Spleen (tissue), 11 donors: ENCODE results near the gene KY. TPM values are rescaled to one million over a fixed set of nuclear protein-coding genes. Genes with fewer than 3 reads are reported as not detected.

Experiments
- DNase-seq: peaks from one replicate; pipeline ENCODE4 v3.0.0-alpha.2; 2020
- H3K27ac ChIP-seq, 8 donors: fragments of 200-600 bp; sonication (generic) in 7 of 8; 1 replicate in 4 of 8; 2 replicates in 4 of 8; pipeline versions ENCODE4 v1.5.0 to v1.8.0; 2016 to 2021; ENCODE audit warnings: inconsistent platforms in 4 of 8, mild to moderate bottlenecking in 4 of 8, moderate library complexity in 1 of 8
- H3K27me3 ChIP-seq, 7 donors: fragments of 200-600 bp; sonication (generic) in 6 of 7; replicated peaks in 1 of 7; 1 replicate in 4 of 7; 2 replicates in 3 of 7; pipeline versions ENCODE4 v1.5.0 to v1.8.0; 2016 to 2021; ENCODE audit warnings: inconsistent platforms in 3 of 7, mild to moderate bottlenecking in 1 of 7
- H3K36me3 ChIP-seq, 6 donors: fragments of 200-600 bp; sonication (generic) in 5 of 6; 1 replicate in 4 of 6; 2 replicates in 2 of 6; pipeline versions ENCODE4 v1.5.0 to v1.8.0; 2016 to 2021; ENCODE audit warnings: inconsistent platforms in 2 of 6
- H3K4me1 ChIP-seq, 6 donors: fragments of 200-600 bp; sonication (generic) in 5 of 6; 1 replicate in 3 of 6; 2 replicates in 3 of 6; pipeline versions ENCODE4 v1.5.0 to v1.8.0; 2016 to 2021; ENCODE audit warnings: inconsistent platforms in 3 of 6
- H3K4me3 ChIP-seq, 8 donors: fragments of 200-600 bp; sonication (generic) in 7 of 8; 1 replicate in 4 of 8; 2 replicates in 4 of 8; pipeline versions ENCODE4 v1.5.0 to v1.8.0; 2016 to 2021; ENCODE audit warnings: inconsistent platforms in 4 of 8, mild to moderate bottlenecking in 4 of 8, moderate library complexity in 2 of 8
- H3K9me3 ChIP-seq, 8 donors: fragments of 200-600 bp; sonication (generic) in 7 of 8; 1 replicate in 4 of 8; 2 replicates in 4 of 8; pipeline versions ENCODE4 v1.5.0 to v1.8.0; 2016 to 2021; ENCODE audit warnings: inconsistent platforms in 4 of 8
- POLR2A ChIP-seq, 3 donors: fragments of 450-650 bp; IDR thresholded peaks; one replicate each; pipeline ENCODE4 v1.5.1; 2017; ENCODE audit warnings: antibody characterized with exemption in 3 of 3, mild to moderate bottlenecking in 1 of 3
- POLR2AphosphoS5 ChIP-seq, 3 donors: sonication (generic); formaldehyde crosslinking; IDR thresholded peaks; one replicate each; pipeline ENCODE4 v1.5.1; 2017; ENCODE audit warnings: antibody characterized with exemption in 3 of 3
- WGBS, 5 donors: extraction: QIAGEN DNeasy Blood & Tissue Kit in 3 of 5; methylation state at CpG; one replicate each; pipeline versions ENCODE4 v1.1.5 to v1.1.7; 2013 to 2018; 5-methylcytosine and 5-hydroxymethylcytosine counted together
- intact Hi-C: fragments of 100-400 bp; cut with DNase I; formaldehyde crosslinking; loops from one replicate; pipeline ENCODE4 v1.15.0; 2023; ENCODE audit warnings: low total_unique reads
- polyA plus RNA-seq, 3 donors: library from polyadenylated mRNA; stranded (reverse); fragments of 200-250 nt; gene quantifications; one replicate each; pipeline ENCODE4 v1.2.1, GENCODE V29; 2013
- total RNA-seq, 7 donors: library from RNA; depleted of rRNA in 3 of 7; stranded (reverse); fragments of >200 nt in 3 of 7; fragmentation: NEBNext Ultra II Directional in 4 of 7; extraction: Animal tissue kit (Norgen Biotek cat#: 25700) in 4 of 7; gene quantifications; one replicate each; pipeline versions ENCODE4 v1.1.0 to v1.2.1, GENCODE V29; 2016 to 2021
- TF ChIP-seq, protein P1 (sequence below), 11 experiments: fragments of 200-600 bp in 7 of 11; fragments of 450-650 bp in 4 of 11; sonication (generic) in 4 of 11; IDR thresholded peaks in 8 of 11; conservative IDR thresholded peaks in 3 of 11; 1 replicate in 7 of 11; 2 replicates in 4 of 11; pipeline versions ENCODE4 v1.4.0 to v1.8.0; 2016 to 2021; ENCODE audit warnings: antibody characterized with exemption in 11 of 11, inconsistent platforms in 4 of 11, mild to moderate bottlenecking in 1 of 11
- donor health status: healthy with polysubstance abuse.
- donor health status: DM: no; HTN: no; CAD: no; lungs with moderate emphysema.
- donor health status: DM: no; HTN: no; CAD: no.
- donor health status: Bipolar disorder and iron deficiency.
- donor health status: healthy.
- donor health status: DM: no; HTN: no; CAD: no.
- donor health status: DM: yes; HTN: yes; CAD: no.

KY gene
- total and polyA plus RNA-seq, 10 donors = 0.17 TPM; not detected in 9

DNA sequence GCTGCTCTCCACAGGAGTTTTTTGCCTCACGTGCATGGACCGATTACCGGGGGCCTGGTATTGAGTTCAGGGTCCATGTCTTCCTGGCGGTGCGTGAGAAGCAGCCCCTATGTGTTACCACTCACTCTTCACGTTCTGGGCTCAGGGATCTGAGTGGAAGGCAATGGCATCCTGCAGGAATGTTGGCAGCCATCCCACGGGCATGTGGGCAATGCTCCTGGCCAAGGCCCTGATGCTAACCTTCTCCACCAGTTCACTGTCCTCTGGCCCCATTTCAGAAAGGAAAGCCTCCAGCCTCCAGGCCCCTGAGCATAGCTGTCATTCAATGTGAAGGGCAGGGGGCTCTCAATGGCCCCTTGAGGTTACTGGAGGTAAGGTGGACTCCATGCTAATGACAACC, 43.0 kb upstream of the KY start:
- WGBS, 5 donors = 70 to 91% (median 86%) methylated on average over 7 of the region's 7 CpGs
- TF ChIP-seq POLR2AphosphoS5 (IDR thresholded peaks at IDR 0.05) = no peak
- intact Hi-C loops = no loop called here
- H3K36me3 ChIP-seq = no peaks in the 10 kb centered on the region
- peaks cover 0 to 5% (median 0%) of the 10 kb centered on the region in 7 donors for H3K27me3 ChIP-seq
- no peak for DNase-seq
- no peak overlapping the region for H3K4me3 ChIP-seq
- H3K4me1 ChIP-seq = no peaks in the 10 kb centered on the region
- H3K9me3 ChIP-seq = no peaks in the 10 kb centered on the region
- no peak overlapping the region for H3K27ac ChIP-seq

GRCh38 chr3:134693226-134693625, 42.4 kb upstream of the KY start:
- no peaks in the 10 kb centered on the region for H3K4me1 ChIP-seq
- DNase-seq = no peak
- intact Hi-C loops = no loop called here
- no peak overlapping the region for H3K4me3 ChIP-seq
- H3K27ac ChIP-seq = no peak overlapping the region
- WGBS, 5 donors = 86 to 91% (median 89%) methylated on average over 4 of the region's 4 CpGs
- H3K9me3 ChIP-seq = no peaks in the 10 kb centered on the region
- no peaks in the 10 kb centered on the region for H3K36me3 ChIP-seq
- TF ChIP-seq, protein P1, sequence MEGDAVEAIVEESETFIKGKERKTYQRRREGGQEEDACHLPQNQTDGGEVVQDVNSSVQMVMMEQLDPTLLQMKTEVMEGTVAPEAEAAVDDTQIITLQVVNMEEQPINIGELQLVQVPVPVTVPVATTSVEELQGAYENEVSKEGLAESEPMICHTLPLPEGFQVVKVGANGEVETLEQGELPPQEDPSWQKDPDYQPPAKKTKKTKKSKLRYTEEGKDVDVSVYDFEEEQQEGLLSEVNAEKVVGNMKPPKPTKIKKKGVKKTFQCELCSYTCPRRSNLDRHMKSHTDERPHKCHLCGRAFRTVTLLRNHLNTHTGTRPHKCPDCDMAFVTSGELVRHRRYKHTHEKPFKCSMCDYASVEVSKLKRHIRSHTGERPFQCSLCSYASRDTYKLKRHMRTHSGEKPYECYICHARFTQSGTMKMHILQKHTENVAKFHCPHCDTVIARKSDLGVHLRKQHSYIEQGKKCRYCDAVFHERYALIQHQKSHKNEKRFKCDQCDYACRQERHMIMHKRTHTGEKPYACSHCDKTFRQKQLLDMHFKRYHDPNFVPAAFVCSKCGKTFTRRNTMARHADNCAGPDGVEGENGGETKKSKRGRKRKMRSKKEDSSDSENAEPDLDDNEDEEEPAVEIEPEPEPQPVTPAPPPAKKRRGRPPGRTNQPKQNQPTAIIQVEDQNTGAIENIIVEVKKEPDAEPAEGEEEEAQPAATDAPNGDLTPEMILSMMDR (IDR thresholded peaks at IDR 0.05 in 8 of 11, conservative IDR thresholded peaks at IDR 0.05 in 3 of 11) = no peak
- TF ChIP-seq POLR2A (IDR thresholded peaks at IDR 0.05) (no peak), POLR2AphosphoS5 (IDR thresholded peaks at IDR 0.05) (no peak)
- H3K27me3 ChIP-seq = peaks cover 0 to 5% (median 0%) of the 10 kb centered on the region in 7 donors

DNA sequence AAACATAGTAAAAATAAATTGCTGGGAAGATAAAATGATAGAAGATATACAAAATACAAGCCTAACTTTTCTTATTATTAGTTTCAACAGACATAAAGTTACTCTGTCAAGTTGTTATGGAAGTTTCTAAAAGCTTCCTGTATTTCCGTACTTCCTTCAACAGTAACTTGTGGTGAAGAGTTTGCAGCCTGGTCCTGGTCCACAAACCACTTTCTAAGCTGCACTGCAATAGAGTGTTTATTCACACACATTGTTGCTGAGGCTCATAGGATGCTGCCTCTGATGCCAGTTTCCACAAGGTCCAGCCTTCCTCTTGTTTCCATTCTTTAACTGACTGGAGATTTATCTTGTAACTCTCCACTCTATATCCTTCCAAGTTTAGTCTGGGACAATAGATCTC, 39.4 kb upstream of the KY start:
- DNase-seq = no peak
- intact Hi-C loops = no loop called here
- Histone ChIP-seq H3K9me3 (no peaks in the 10 kb centered on the region), H3K36me3 (no peaks in the 10 kb centered on the region), H3K4me3 (no peak overlapping the region), H3K27ac (no peak overlapping the region), H3K4me1 (no peaks in the 10 kb centered on the region), H3K27me3 (peaks cover 0 to 5% (median 0%) of the 10 kb centered on the region in 7 donors)
- WGBS, 5 donors = 6 to 26% (median 13%) methylated on average over 1 of the region's 1 CpG
- no peak for TF ChIP-seq POLR2A (IDR thresholded peaks at IDR 0.05)

DNA sequence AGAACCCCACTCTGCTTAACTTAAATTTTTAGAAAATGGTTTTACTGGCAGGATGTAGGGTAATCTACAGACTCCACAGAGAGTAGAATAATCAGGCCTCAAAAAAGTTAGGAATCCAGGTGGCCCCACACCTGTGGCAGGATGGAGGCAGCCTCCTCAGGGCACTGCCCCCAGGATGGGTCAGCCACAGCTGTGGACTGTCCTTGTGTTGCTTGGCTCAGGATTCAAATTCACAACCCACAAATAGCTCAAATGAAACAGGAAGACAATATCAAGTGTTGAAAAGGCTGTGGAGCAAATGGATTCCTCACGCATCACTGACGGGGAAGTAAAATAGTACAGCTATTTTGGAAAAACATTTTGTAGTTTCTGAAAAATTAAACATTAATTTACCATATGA, 36.8 kb upstream of the KY start:
- TF ChIP-seq POLR2AphosphoS5 (IDR thresholded peaks at IDR 0.05) (no peak), POLR2A (IDR thresholded peaks at IDR 0.05) (no peak)
- TF ChIP-seq, protein P1 (IDR thresholded peaks at IDR 0.05 in 8 of 11, conservative IDR thresholded peaks at IDR 0.05 in 3 of 11) = no peak
- Histone ChIP-seq H3K27ac (no peak overlapping the region), H3K4me1 (no peaks in the 10 kb centered on the region), H3K4me3 (no peak overlapping the region), H3K9me3 (no peaks in the 10 kb centered on the region), H3K27me3 (no peaks in the 10 kb centered on the region), H3K36me3 (no peaks in the 10 kb centered on the region)
- intact Hi-C loops = no loop called here
- WGBS, 5 donors = 64 to 84% (median 74%) methylated on average over 2 of the region's 2 CpGs
- DNase-seq = no peak

DNA sequence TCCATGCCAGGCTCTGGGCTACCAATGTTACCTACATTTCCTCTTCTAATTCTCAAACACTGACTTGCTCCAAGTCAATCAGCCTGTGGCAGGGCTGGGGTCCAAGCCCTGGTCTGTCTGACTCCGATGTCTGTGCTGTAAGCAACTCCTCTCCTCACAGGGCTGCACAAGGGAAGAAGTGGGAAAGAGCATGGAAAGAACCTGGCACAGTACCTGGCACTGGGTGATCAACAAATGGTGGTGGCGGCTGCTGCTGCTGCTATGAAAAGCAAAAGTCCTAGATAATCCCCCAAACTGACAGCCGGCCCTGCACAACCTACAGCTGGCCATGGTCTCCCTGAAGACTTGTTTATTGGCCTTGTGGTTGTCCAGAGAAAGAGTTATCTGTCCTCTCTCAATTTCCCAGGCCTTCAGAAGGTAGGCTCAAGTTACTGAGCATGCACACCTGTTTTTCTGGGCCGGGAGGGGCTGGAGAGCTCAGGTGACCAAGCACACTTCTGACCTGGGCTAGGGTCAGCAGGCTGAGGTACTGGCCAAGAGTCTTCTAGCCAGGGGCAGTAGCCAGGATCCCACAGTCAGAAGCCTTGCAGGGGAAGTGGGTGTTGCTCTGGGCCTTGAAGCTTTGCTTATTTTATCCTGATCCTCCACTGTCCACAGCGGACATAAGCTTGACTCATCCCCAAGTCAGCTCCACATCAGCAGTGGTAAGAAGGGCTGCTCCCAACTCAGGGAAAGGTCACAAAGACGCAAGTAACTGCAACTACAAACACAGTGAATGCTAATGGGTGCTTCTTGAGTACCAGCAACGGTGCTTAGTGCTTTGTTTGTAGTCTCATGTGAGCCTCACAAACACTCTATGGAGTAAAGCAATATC, 35.3 kb upstream of the KY start:
- Histone ChIP-seq H3K9me3 (no peaks in the 10 kb centered on the region), H3K4me3 (no peak overlapping the region), H3K36me3 (no peaks in the 10 kb centered on the region), H3K27me3 (no peaks in the 10 kb centered on the region), H3K27ac (no peak overlapping the region), H3K4me1 (no peaks in the 10 kb centered on the region)
- intact Hi-C loops = no loop called here
- no peak for DNase-seq
- TF ChIP-seq, protein P1 (IDR thresholded peaks at IDR 0.05 in 8 of 11, conservative IDR thresholded peaks at IDR 0.05 in 3 of 11) = no peak
- TF ChIP-seq POLR2A (IDR thresholded peaks at IDR 0.05) = no peak
- no peak for TF ChIP-seq POLR2AphosphoS5 (IDR thresholded peaks at IDR 0.05)
- WGBS, 5 donors = 80 to 92% (median 86%) methylated on average over 7 of the region's 7 CpGs
